Activated CD4-positive, alpha-beta memory T cell treated with anti-CD3 and anti-CD28 coated beads for 36 hours (primary cell): Measurements from ENCODE around the gene C1GALT1. TPM values are rescaled to one million over a fixed set of nuclear protein-coding genes. Genes with fewer than 3 reads are reported as not detected.

Experiments
- CTCF ChIA-PET: fragments of 350-600 bp; sonication (Branson Sonifier 250); formaldehyde crosslinking; loops from one replicate; lab custom pipeline; 2021; ENCODE audit warnings: antibody characterized with exemption, inconsistent platforms; lab: Charles Lee
- POLR2A ChIA-PET: fragments of 350-600 bp; sonication (Branson Sonifier 250); formaldehyde crosslinking; loops from one replicate; lab custom pipeline; 2021; ENCODE audit warnings: antibody characterized with exemption; lab: Charles Lee
- DNase-seq: peaks from one replicate; pipeline ENCODE4 v3.0.0-alpha.2; 2020
- H3K27ac Mint-ChIP-seq: one replicate; pipeline ENCODE4 v1.8.0; 2021; ENCODE audit warnings: mixed read lengths
- H3K27me3 Mint-ChIP-seq: one replicate; pipeline ENCODE4 v1.8.0; 2021; ENCODE audit warnings: mixed read lengths
- H3K36me3 Mint-ChIP-seq: one replicate; pipeline ENCODE4 v1.8.0; 2021; ENCODE audit warnings: mixed read lengths
- H3K4me1 Mint-ChIP-seq: one replicate; pipeline ENCODE4 v1.8.0; 2021; ENCODE audit warnings: low read depth, mixed read lengths
- H3K4me3 Mint-ChIP-seq: one replicate; pipeline ENCODE4 v1.8.0; 2021; ENCODE audit warnings: mild to moderate bottlenecking, mixed read lengths
- H3K9me3 Mint-ChIP-seq: one replicate; pipeline ENCODE4 v1.8.0; 2021; ENCODE audit warnings: mixed read lengths
- intact Hi-C: fragments of 100-400 bp; cut with micrococcal nuclease; formaldehyde crosslinking; loops from one replicate; pipeline ENCODE4 v1.15.1; 2023
- total RNA-seq, 2 experiments: library from RNA; stranded (reverse); gene quantifications; one replicate each; pipeline ENCODE4 v1.2.3, GENCODE V29; 2021

The C1GALT1 gene
- total RNA-seq, 2 experiments from 2014 or later: 34.1 to 36.7 TPM

DNA sequence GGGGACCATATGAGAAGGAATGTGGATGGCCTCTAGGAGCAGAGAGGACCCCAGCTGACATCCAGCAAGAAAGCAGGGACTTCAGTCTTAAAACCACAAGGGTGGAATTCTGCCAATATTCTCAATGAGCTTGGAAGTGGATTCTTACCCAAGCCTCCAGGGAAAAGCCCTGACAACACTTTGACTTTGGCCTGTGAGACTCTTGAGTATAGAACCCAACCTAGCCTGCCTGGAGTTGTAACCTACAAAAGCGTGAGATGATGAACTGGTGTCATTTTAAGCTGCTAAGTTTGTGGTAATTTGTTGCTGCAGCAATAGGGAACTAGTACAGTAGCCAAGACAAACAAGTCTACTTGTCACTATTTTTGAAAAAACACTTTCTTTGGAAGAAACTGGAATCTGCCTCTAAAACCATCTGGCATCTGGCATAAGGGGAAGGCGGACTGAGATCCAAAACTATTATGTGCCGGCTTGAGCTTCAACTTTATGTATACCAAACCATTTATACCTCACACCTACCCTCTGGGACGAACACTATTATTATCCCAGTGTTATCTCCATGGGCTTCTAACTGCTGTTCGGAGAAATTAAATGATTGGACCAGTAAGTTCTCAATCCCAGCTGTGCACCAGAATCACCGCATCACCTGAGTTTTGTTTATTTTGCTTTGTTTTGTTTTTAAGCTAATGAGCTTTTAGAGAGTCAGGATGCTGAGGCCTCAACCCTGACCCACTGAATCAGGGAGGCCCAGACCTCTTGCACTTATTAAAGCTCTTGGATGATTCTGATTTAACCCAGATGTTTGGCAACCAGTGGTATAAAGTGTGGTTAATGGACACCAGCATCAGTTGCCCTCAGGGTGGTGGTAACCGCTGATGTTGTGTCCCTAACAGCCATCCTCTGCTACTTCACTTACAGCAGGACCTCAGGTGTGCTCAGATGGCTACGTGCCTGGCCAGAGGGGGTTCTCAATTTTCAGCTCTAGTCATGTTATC, 83.0 kb downstream of the C1GALT1 start:
- no peak for DNase-seq
- H3K4me1 Mint-ChIP-seq: peaks cover 2% of the 10 kb centered on the region
- H3K36me3 Mint-ChIP-seq: no peaks in the 10 kb centered on the region
- intact Hi-C loops: no loop called here
- peaks cover 8% of the 10 kb centered on the region for H3K9me3 Mint-ChIP-seq
- no peak overlapping the region for H3K4me3 Mint-ChIP-seq
- ChIA-PET CTCF (no interaction called here), POLR2A (no interaction called here)
- no peak overlapping the region for H3K27ac Mint-ChIP-seq
- H3K27me3 Mint-ChIP-seq: no peaks in the 10 kb centered on the region

DNA sequence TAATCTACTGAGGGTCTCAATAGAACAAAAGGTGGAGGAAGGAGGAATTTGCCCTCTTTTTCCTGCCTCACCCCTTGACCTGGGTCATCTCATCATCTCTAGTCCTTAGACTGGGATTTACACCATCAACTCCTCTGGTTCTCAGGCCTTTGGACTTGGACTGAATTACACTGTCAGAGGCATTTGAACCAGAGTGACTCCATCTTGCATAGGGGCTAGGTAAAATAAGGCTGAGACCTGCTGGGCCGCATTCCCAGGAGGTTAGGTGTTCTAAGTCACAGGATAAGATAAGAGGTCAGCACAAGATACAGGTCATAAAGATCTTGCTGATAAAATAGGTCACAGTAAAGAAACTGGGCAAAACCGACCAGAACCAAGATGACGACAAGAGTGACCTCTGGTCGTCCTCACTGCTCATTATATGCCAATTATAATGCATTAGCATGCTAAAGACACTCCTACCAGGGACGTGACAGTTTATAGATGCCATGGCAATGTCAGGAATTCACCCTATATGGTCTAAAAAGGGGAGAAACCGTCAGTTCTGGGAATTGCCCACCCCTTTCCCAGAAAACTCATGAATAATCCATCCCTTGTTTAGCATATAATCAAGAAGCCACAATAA, 84.0 kb downstream of the C1GALT1 start:
- Mint-ChIP-seq H3K27me3 (no peaks in the 10 kb centered on the region), H3K4me1 (peaks cover 2% of the 10 kb centered on the region), H3K4me3 (no peak overlapping the region), H3K27ac (no peak overlapping the region), H3K9me3 (peaks cover 7% of the 10 kb centered on the region), H3K36me3 (no peaks in the 10 kb centered on the region)
- intact Hi-C loops: no loop called here
- ChIA-PET CTCF (no interaction called here), POLR2A (no interaction called here)
- DNase-seq: no peak

GRCh38 chr7:7271094-7271874, 88.9 kb downstream of the C1GALT1 start:
- no peaks in the 10 kb centered on the region for H3K36me3 Mint-ChIP-seq
- H3K4me3 Mint-ChIP-seq: no peak overlapping the region
- no peaks in the 10 kb centered on the region for H3K9me3 Mint-ChIP-seq
- DNase-seq: no peak
- no peaks in the 10 kb centered on the region for H3K27me3 Mint-ChIP-seq
- CTCF ChIA-PET: no interaction called here
- H3K27ac Mint-ChIP-seq: no peak overlapping the region
- POLR2A ChIA-PET: no interaction called here
- intact Hi-C loops: no loop called here
- no peaks in the 10 kb centered on the region for H3K4me1 Mint-ChIP-seq

DNA sequence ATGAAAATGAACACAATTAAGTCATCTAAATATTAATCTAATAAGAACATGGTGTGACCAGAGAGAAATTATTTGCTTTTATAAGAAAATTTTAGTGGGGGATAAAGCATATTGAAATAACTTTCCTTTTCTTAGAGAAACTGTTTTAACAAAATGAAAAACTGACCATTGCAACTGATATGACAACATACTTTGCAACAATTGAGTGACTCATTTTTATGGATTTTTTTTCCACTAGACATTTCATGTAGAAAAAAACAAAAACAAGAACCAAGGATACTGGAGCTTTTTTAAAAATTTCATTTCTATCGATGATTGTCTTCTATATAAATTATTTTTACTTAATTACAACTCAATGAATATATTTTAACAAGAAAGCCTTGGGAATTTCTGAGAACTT, 90.0 kb downstream of the C1GALT1 start:
- POLR2A ChIA-PET: no interaction called here

GRCh38 chr7:7274782-7275181, 92.4 kb downstream of the C1GALT1 start:
- Mint-ChIP-seq H3K27ac (no peak overlapping the region), H3K4me1 (no peaks in the 10 kb centered on the region), H3K27me3 (peaks cover 6% of the 10 kb centered on the region), H3K9me3 (no peaks in the 10 kb centered on the region), H3K36me3 (no peaks in the 10 kb centered on the region), H3K4me3 (no peak overlapping the region)
- ChIA-PET POLR2A (no interaction called here), CTCF (no interaction called here)
- DNase-seq: no peak
- intact Hi-C loops: no loop called here

More for the DNA sequence above, 90.0 kb downstream of the C1GALT1 start:
- Mint-ChIP-seq H3K4me1 (no peaks in the 10 kb centered on the region), H3K4me3 (no peak overlapping the region), H3K27me3 (peaks cover 6% of the 10 kb centered on the region), H3K36me3 (no peaks in the 10 kb centered on the region), H3K9me3 (no peaks in the 10 kb centered on the region), H3K27ac (no peak overlapping the region)
- DNase-seq: no peak
- CTCF ChIA-PET: no interaction called here
- intact Hi-C loops: no loop called here

GRCh38 chr7:7276161-7276560, 93.8 kb downstream of the C1GALT1 start:
- Mint-ChIP-seq H3K36me3 (no peaks in the 10 kb centered on the region), H3K27ac (no peak overlapping the region), H3K9me3 (no peaks in the 10 kb centered on the region), H3K4me3 (no peak overlapping the region), H3K27me3 (peaks cover 6% of the 10 kb centered on the region), H3K4me1 (no peaks in the 10 kb centered on the region)
- DNase-seq: no peak
- intact Hi-C loops: no loop called here
- ChIA-PET CTCF (no interaction called here), POLR2A (no interaction called here)

GRCh38 chr7:7290429-7291122, 108.2 kb downstream of the C1GALT1 start:
- Mint-ChIP-seq H3K4me3 (no peak overlapping the region), H3K4me1 (peaks cover 2% of the 10 kb centered on the region), H3K36me3 (no peaks in the 10 kb centered on the region), H3K9me3 (peaks cover 5% of the 10 kb centered on the region), H3K27me3 (no peaks in the 10 kb centered on the region), H3K27ac (no peak overlapping the region)
- CTCF ChIA-PET: no interaction called here
- POLR2A ChIA-PET: no interaction called here
- DNase-seq: no peak
- intact Hi-C loops: no loop called here

GRCh38 chr7:7292085-7292484, 109.7 kb downstream of the C1GALT1 start:
- no peak for DNase-seq
- H3K4me1 Mint-ChIP-seq: peaks cover 2% of the 10 kb centered on the region
- H3K27ac Mint-ChIP-seq: no peak overlapping the region
- ChIA-PET CTCF (no interaction called here), POLR2A (no interaction called here)
- no peaks in the 10 kb centered on the region for H3K27me3 Mint-ChIP-seq
- no peaks in the 10 kb centered on the region for H3K9me3 Mint-ChIP-seq
- intact Hi-C loops: no loop called here
- no peaks in the 10 kb centered on the region for H3K36me3 Mint-ChIP-seq
- no peak overlapping the region for H3K4me3 Mint-ChIP-seq

GRCh38 chr7:7292608-7293007, 110.3 kb downstream of the C1GALT1 start:
- no peaks in the 10 kb centered on the region for H3K27me3 Mint-ChIP-seq

DNA sequence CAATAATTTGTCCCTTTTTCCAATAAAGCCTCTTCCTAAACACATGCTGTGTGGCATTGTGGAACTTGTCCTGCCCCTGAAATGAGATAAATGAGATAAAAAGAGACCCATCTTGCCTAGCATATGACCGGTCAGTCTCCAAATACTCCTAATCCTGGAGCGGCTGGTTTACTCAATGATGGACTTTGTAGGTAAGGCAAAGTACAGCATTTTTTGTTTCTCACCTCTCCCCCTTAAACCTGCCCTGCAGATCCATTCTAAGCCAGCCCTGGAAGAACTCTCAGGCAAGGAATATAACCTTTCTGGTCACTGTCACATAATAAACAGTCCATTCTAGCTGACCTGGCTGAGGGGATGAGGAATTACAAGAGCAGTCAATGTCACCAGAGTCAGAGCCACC, 110.7 kb downstream of the C1GALT1 start:
- no peaks in the 10 kb centered on the region for H3K27me3 Mint-ChIP-seq
- H3K27ac Mint-ChIP-seq: no peak overlapping the region
- peaks cover 2% of the 10 kb centered on the region for H3K4me1 Mint-ChIP-seq
- H3K36me3 Mint-ChIP-seq: no peaks in the 10 kb centered on the region
- no peak overlapping the region for H3K4me3 Mint-ChIP-seq
- no peaks in the 10 kb centered on the region for H3K9me3 Mint-ChIP-seq
- CTCF ChIA-PET: no interaction called here
- intact Hi-C loops: no loop called here
- no peak for DNase-seq
- POLR2A ChIA-PET: no interaction called here

More at GRCh38 chr7:7292608-7293007, 110.3 kb downstream of the C1GALT1 start:
- intact Hi-C loops: no loop called here
- ChIA-PET CTCF (no interaction called here), POLR2A (no interaction called here)
- DNase-seq: no peak
- Mint-ChIP-seq H3K36me3 (no peaks in the 10 kb centered on the region), H3K27ac (no peak overlapping the region), H3K4me3 (no peak overlapping the region), H3K4me1 (peaks cover 2% of the 10 kb centered on the region), H3K9me3 (no peaks in the 10 kb centered on the region)

- no peaks in the 10 kb centered on the region for H3K36me3 Mint-ChIP-seq
- H3K9me3 Mint-ChIP-seq: no peaks in the 10 kb centered on the region
- no peaks in the 10 kb centered on the region for H3K27me3 Mint-ChIP-seq
- ChIA-PET CTCF (no interaction called here), POLR2A (no interaction called here)
- no peak overlapping the region for H3K27ac Mint-ChIP-seq
- no peak for DNase-seq
- H3K4me3 Mint-ChIP-seq: no peak overlapping the region
- H3K4me1 Mint-ChIP-seq: no peaks in the 10 kb centered on the region
- intact Hi-C loops: no loop called here
Observed at GRCh38 chr7:7294911-7295310, 112.6 kb downstream of the C1GALT1 start.
